ENCODE results near the gene EHMT1. TPM values are rescaled to one million over a fixed set of nuclear protein-coding genes. Genes with fewer than 3 reads are reported as not detected.
A peak's percentile ranks its signal among the peaks of the same experiment; 100 is the strongest.

The EHMT1 gene
- total RNA-seq, 1 donor = 46.3 TPM

GRCh38 chr9:137764171-137764671 lies 145.4 kb downstream of the EHMT1 start:
- Histone ChIP-seq H3K4me3 (ENCODE audit: insufficient read depth, low read length) (no peak overlapping the region), H3K27ac (ENCODE audit: low read depth, low read length) (no peak overlapping the region), H4K20me1 (ENCODE audit: insufficient read depth, low read length) (no peaks in the 10 kb centered on the region), H3K27me3 (ENCODE audit: insufficient read depth, low read length) (no peaks in the 10 kb centered on the region), H3K9me3 (ENCODE audit: low read depth, low read length) (no peaks in the 10 kb centered on the region), H3K4me1 (ENCODE audit: insufficient read depth, low read length) (no peaks in the 10 kb centered on the region), H3K4me2 (ENCODE audit: insufficient read depth, low read length) (no peak overlapping the region), H3K36me3 (ENCODE audit: insufficient read depth, low read length) (peaks cover 50% of the 10 kb centered on the region), H2AFZ (ENCODE audit: low read length) (no peak overlapping the region), H3K79me2 (ENCODE audit: insufficient read depth, low read length) (peaks cover 15% of the 10 kb centered on the region)
- TF ChIP-seq, protein P1, sequence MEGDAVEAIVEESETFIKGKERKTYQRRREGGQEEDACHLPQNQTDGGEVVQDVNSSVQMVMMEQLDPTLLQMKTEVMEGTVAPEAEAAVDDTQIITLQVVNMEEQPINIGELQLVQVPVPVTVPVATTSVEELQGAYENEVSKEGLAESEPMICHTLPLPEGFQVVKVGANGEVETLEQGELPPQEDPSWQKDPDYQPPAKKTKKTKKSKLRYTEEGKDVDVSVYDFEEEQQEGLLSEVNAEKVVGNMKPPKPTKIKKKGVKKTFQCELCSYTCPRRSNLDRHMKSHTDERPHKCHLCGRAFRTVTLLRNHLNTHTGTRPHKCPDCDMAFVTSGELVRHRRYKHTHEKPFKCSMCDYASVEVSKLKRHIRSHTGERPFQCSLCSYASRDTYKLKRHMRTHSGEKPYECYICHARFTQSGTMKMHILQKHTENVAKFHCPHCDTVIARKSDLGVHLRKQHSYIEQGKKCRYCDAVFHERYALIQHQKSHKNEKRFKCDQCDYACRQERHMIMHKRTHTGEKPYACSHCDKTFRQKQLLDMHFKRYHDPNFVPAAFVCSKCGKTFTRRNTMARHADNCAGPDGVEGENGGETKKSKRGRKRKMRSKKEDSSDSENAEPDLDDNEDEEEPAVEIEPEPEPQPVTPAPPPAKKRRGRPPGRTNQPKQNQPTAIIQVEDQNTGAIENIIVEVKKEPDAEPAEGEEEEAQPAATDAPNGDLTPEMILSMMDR (IDR thresholded peaks at IDR 0.05; ENCODE audit: extremely low read depth, low read depth, low read length) = no peak
- DNase-seq (ENCODE audit: insufficient read length, low spot score, missing footprints) = peak; percentile 62

DNA sequence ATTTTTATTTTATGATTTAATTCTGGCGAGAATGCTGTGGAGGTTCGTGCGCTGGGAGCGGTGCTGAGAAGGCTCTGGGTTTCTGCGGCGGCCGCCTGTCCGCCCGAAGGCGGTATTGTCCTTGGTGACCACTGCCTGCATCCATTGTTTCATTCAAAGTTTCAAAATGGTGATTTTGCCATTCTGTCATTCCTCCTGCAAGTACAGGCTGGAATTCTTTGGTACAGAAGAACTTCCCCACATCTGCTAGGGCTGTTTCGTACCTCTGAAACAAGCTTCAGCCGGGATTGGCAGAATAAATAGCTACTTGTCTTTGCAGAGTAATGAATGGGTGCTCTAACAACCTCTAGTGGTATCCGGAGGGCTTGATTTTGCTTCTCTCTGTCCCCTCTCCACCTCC lies 146.2 kb downstream of the EHMT1 start:
- no peaks in the 10 kb centered on the region for H3K27me3 ChIP-seq (ENCODE audit: insufficient read depth, low read length)
- H3K4me1 ChIP-seq (ENCODE audit: insufficient read depth, low read length) = no peaks in the 10 kb centered on the region
- DNase-seq (ENCODE audit: insufficient read length, low spot score, missing footprints) = peak; percentile 39
- no peak overlapping the region for H3K4me2 ChIP-seq (ENCODE audit: insufficient read depth, low read length)
- H3K4me3 ChIP-seq (ENCODE audit: insufficient read depth, low read length) = no peak overlapping the region
- no peak overlapping the region for H2AFZ ChIP-seq (ENCODE audit: low read length)
- TF ChIP-seq, protein P1 (IDR thresholded peaks at IDR 0.05; ENCODE audit: extremely low read depth, low read depth, low read length) = no peak
- H3K9me3 ChIP-seq (ENCODE audit: low read depth, low read length) = no peaks in the 10 kb centered on the region
- H4K20me1 ChIP-seq (ENCODE audit: insufficient read depth, low read length) = no peaks in the 10 kb centered on the region
- H3K79me2 ChIP-seq (ENCODE audit: insufficient read depth, low read length) = peaks cover 8% of the 10 kb centered on the region
- no peak overlapping the region for H3K27ac ChIP-seq (ENCODE audit: low read depth, low read length)
- H3K36me3 ChIP-seq (ENCODE audit: insufficient read depth, low read length) = peaks cover 43% of the 10 kb centered on the region

- TF ChIP-seq, protein P1 (IDR thresholded peaks at IDR 0.05; ENCODE audit: extremely low read depth, low read depth, low read length) = no peak
- no peaks in the 10 kb centered on the region for H3K9me3 ChIP-seq (ENCODE audit: low read depth, low read length)
- no peak overlapping the region for H2AFZ ChIP-seq (ENCODE audit: low read length)
- no peaks in the 10 kb centered on the region for H4K20me1 ChIP-seq (ENCODE audit: insufficient read depth, low read length)
- no peak overlapping the region for H3K4me2 ChIP-seq (ENCODE audit: insufficient read depth, low read length)
- DNase-seq (ENCODE audit: insufficient read length, low spot score, missing footprints) = peak; percentile 3
- no peaks in the 10 kb centered on the region for H3K4me1 ChIP-seq (ENCODE audit: insufficient read depth, low read length)
- H3K27me3 ChIP-seq (ENCODE audit: insufficient read depth, low read length) = no peaks in the 10 kb centered on the region
- H3K4me3 ChIP-seq (ENCODE audit: insufficient read depth, low read length) = no peak overlapping the region
- H3K27ac ChIP-seq (ENCODE audit: low read depth, low read length) = no peak overlapping the region
- peaks cover 6% of the 10 kb centered on the region for H3K79me2 ChIP-seq (ENCODE audit: insufficient read depth, low read length)
- H3K36me3 ChIP-seq (ENCODE audit: insufficient read depth, low read length) = peaks cover 40% of the 10 kb centered on the region
Observed at GRCh38 chr9:137765536-137765935, 146.7 kb downstream of the EHMT1 start.

DNA sequence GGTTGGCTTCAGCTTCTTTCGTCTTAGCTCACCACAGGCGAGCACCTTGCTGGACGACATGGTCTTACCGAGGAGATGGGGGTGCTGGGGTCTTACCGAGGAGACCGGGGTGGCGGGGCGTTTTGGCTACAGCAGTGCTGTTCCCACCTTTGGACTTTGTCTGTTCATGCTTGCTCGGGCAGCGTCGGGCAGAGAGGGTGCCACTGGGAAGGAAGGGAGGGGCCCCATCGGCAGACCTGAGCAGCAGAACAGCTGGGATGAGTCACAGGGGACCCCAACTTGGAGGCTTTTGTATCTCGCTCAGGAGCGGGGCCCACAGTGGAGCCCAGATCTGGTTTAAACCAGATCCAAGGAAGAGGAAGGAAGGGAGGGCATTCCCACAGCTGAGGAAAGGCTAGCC lies 152.8 kb downstream of the EHMT1 start:
- no peak overlapping the region for H2AFZ ChIP-seq (ENCODE audit: low read length)
- TF ChIP-seq, protein P1 (IDR thresholded peaks at IDR 0.05; ENCODE audit: extremely low read depth, low read depth, low read length) = no peak
- no peaks in the 10 kb centered on the region for H3K4me1 ChIP-seq (ENCODE audit: insufficient read depth, low read length)
- no peak overlapping the region for H3K27ac ChIP-seq (ENCODE audit: low read depth, low read length)
- no peaks in the 10 kb centered on the region for H3K27me3 ChIP-seq (ENCODE audit: insufficient read depth, low read length)
- peaks cover 9% of the 10 kb centered on the region for H4K20me1 ChIP-seq (ENCODE audit: insufficient read depth, low read length)
- H3K9me3 ChIP-seq (ENCODE audit: low read depth, low read length) = no peaks in the 10 kb centered on the region
- peaks cover 26% of the 10 kb centered on the region for H3K36me3 ChIP-seq (ENCODE audit: insufficient read depth, low read length)
- no peaks in the 10 kb centered on the region for H3K79me2 ChIP-seq (ENCODE audit: insufficient read depth, low read length)
- no peak overlapping the region for H3K4me3 ChIP-seq (ENCODE audit: insufficient read depth, low read length)
- H3K4me2 ChIP-seq (ENCODE audit: insufficient read depth, low read length) = no peak overlapping the region
- DNase-seq (ENCODE audit: insufficient read length, low spot score, missing footprints) = peak; percentile 8
